Immature natural killer cell (primary cell): ENCODE measurements around the gene TBATA. TPM values are rescaled to one million over a fixed set of nuclear protein-coding genes. Genes with fewer than 3 reads are reported as not detected.
A peak's percentile ranks its signal among the peaks of the same experiment; 100 is the strongest.

Source experiments
- DNase-seq, 3 donors: peaks; one replicate each; pipeline ENCODE4 v3.0.0; 2022; ENCODE audit warnings: mixed read lengths in 1 of 3
- H3K27ac Mint-ChIP-seq, 6 donors: one replicate each; pipeline ENCODE4 v1.8.0; 2020; ENCODE audit warnings: mixed read lengths in 6 of 6, mild to moderate bottlenecking in 5 of 6, inconsistent platforms in 4 of 6, moderate library complexity in 3 of 6
- H3K27me3 Mint-ChIP-seq, 3 donors: one replicate each; pipeline ENCODE4 v1.8.0; 2020 to 2021; ENCODE audit warnings: low read depth in 3 of 3, mild to moderate bottlenecking in 3 of 3, mixed read lengths in 3 of 3, moderate library complexity in 3 of 3, inconsistent platforms in 1 of 3
- H3K36me3 Mint-ChIP-seq, 3 donors: one replicate each; pipeline ENCODE4 v1.8.0; 2020; ENCODE audit warnings: mixed read lengths in 3 of 3, inconsistent platforms in 2 of 3, mild to moderate bottlenecking in 2 of 3
- H3K4me1 Mint-ChIP-seq, 2 donors: one replicate each; pipeline ENCODE4 v1.8.0; 2020; ENCODE audit warnings: inconsistent platforms in 2 of 2, mild to moderate bottlenecking in 2 of 2, mixed read lengths in 2 of 2, moderate library complexity in 1 of 2
- H3K4me3 Mint-ChIP-seq, 5 donors: one replicate each; pipeline ENCODE4 v1.8.0; 2020; ENCODE audit warnings: mild to moderate bottlenecking in 5 of 5, mixed read lengths in 5 of 5, inconsistent platforms in 3 of 5, moderate library complexity in 3 of 5
- H3K9me3 Mint-ChIP-seq, 6 donors: one replicate each; pipeline ENCODE4 v1.8.0; 2020; ENCODE audit warnings: mild to moderate bottlenecking in 6 of 6, mixed read lengths in 6 of 6, inconsistent platforms in 4 of 6, moderate library complexity in 3 of 6
- polyA plus RNA-seq, 3 donors: library from polyadenylated mRNA; unstranded; fragments of 300-500 nt; fragmentation: Illumina TruSeq; gene quantifications; one replicate each; pipeline ENCODE4 v1.2.3, GENCODE V29; 2021

TBATA gene
- not detected for polyA plus RNA-seq

- peak within 1 kb of the TSS in 3 of 6 donors; percentile 49 to 78 (median 69) for H3K27ac Mint-ChIP-seq
- DNase-seq = peak; percentile 52 to 67 (median 55)
- peak within 1 kb of the TSS in 3 of 5 donors; percentile 22 to 69 (median 65) for H3K4me3 Mint-ChIP-seq
- H3K4me1 Mint-ChIP-seq = peaks cover 31 to 41% of the 10 kb centered on the region in 2 donors
- H3K9me3 Mint-ChIP-seq = no peaks in the 10 kb centered on the region
- no peaks in the 10 kb centered on the region for H3K36me3 Mint-ChIP-seq
- peaks cover 0 to 3% (median 0%) of the 10 kb centered on the region in 3 donors for H3K27me3 Mint-ChIP-seq
These were observed at the start of gene TBATA for GRCh38 chr10:70785190-70785589. Gene TBATA (minus strand): TSS chr10:70785377. CDS start chr10:70783379, 1,998 bp downstream.

DNA sequence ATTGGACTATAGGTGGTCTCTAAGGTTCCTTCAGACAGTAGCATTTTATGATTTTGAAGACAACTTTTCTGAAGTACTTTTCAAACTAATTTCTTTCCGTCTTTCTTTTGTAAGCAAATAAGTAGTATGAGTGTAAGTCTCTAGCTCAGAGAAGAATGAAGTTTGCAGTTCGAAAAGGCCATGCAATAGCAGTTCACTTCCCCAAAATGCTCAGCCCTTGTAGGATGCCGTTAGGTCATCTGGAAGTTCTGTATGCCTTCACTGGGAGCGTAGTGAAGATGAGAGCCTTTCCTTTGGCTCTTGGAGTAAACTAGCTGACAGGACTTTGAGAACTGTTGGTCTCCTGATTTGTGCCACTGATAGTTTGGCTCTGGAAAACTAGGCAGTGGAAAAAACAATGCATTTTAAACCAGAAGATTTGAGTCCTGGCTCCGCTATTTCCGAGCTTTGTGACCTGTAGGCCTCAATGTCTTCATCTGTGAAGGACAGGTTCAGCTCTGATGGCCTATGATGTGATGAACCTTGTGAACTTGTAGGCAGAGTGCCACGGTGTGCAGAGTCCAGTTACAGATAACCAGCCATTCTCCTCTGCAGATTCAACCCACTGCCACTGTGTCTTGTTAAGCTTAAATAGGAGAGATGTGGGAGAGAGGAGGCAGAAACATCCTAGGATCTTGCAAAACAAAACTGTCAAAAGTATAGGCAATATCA is 49.4 kb upstream of the TBATA start:
- Mint-ChIP-seq H3K4me3 (no peak overlapping the region), H3K9me3 (no peaks in the 10 kb centered on the region), H3K36me3 (peaks cover 22 to 29% (median 26%) of the 10 kb centered on the region in 3 donors), H3K4me1 (peaks cover 9 to 35% of the 10 kb centered on the region in 2 donors), H3K27me3 (no peaks in the 10 kb centered on the region), H3K27ac (no peak overlapping the region)
- no peak for DNase-seq

DNA sequence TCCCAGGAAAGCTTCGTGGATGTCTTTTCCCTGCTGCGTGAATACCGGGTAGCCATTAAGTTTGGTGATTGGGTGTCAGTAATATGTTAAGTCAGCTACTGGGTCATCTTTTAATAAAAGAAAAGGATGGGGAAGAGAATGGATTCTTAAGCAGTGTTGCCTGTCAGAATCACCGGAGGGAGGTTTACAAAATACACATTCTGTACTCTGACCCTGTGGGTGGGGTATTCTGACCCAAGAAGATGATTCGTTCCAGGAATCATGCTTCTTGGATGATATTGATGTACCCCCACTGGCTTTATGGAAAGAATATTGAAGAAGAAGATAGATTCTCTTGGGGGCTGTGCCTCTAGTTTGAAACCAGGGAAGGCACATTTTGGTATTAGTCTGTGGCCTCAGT is 48.8 kb upstream of the TBATA start:
- Mint-ChIP-seq H3K4me1 (peaks cover 9 to 34% of the 10 kb centered on the region in 2 donors), H3K27me3 (no peaks in the 10 kb centered on the region), H3K9me3 (no peaks in the 10 kb centered on the region), H3K4me3 (no peak overlapping the region), H3K27ac (no peak overlapping the region), H3K36me3 (peaks cover 26 to 29% (median 26%) of the 10 kb centered on the region in 3 donors)
- DNase-seq = no peak

GRCh38 chr10:70833601-70834000 is 48.4 kb upstream of the TBATA start:
- H3K9me3 Mint-ChIP-seq = no peaks in the 10 kb centered on the region
- peaks cover 26 to 29% (median 26%) of the 10 kb centered on the region in 3 donors for H3K36me3 Mint-ChIP-seq
- H3K27me3 Mint-ChIP-seq = no peaks in the 10 kb centered on the region
- no peak overlapping the region for H3K4me3 Mint-ChIP-seq
- DNase-seq = no peak
- no peak overlapping the region for H3K27ac Mint-ChIP-seq
- peaks cover 9 to 30% of the 10 kb centered on the region in 2 donors for H3K4me1 Mint-ChIP-seq

DNA sequence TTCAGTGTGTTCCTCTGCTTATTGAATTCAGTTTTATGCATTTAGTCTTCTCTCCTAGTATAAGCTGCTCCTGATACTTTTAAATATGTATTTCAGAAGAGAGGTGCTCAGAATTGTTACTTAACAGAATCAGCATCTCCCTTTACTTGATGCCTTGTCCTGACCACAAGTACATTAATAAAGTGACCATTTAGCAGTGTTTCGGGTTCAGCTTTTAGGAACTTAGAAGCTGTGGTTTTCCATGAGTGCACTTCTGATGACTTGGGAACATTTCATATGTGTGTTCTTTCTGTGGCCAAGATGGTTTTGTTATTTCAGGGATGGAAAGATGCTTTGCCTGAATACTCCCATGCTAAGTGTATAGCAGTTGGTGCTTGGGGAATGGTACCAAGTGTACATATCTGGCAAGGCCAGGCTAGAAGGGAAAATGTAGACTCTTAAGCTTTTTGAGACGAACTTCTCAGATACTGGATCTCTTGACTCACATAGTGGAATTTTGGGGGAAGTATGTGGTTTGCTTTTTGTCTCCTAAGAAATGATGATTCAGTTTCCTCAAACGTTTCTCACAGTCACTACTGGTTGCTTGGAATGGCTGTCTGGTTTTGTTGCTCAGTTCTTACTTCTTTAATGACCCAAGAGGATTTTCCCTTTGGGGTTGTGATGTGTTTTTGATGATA is 47.8 kb upstream of the TBATA start:
- no peak overlapping the region for H3K27ac Mint-ChIP-seq

GRCh38 chr10:70832221-70832620 is 47.0 kb upstream of the TBATA start:
- H3K27ac Mint-ChIP-seq = no peak overlapping the region
- peaks cover 13 to 19% (median 13%) of the 10 kb centered on the region in 3 donors for H3K36me3 Mint-ChIP-seq
- no peaks in the 10 kb centered on the region for H3K27me3 Mint-ChIP-seq

More for the DNA sequence above, 47.8 kb upstream of the TBATA start:
- DNase-seq = no peak
- Mint-ChIP-seq H3K9me3 (no peaks in the 10 kb centered on the region), H3K4me1 (peaks cover 9 to 25% of the 10 kb centered on the region in 2 donors), H3K4me3 (no peak overlapping the region), H3K27me3 (no peaks in the 10 kb centered on the region), H3K36me3 (peaks cover 20 to 27% (median 21%) of the 10 kb centered on the region in 3 donors)

GRCh38 chr10:70830164-70830563 is 45.0 kb upstream of the TBATA start:
- Mint-ChIP-seq H3K4me3 (no peak overlapping the region), H3K4me1 (peaks cover 9 to 19% of the 10 kb centered on the region in 2 donors), H3K27ac (no peak overlapping the region), H3K9me3 (no peaks in the 10 kb centered on the region), H3K27me3 (no peaks in the 10 kb centered on the region), H3K36me3 (peaks cover 12 to 19% (median 16%) of the 10 kb centered on the region in 3 donors)
- DNase-seq = no peak

More at GRCh38 chr10:70832221-70832620, 47.0 kb upstream of the TBATA start:
- Mint-ChIP-seq H3K9me3 (no peaks in the 10 kb centered on the region), H3K4me3 (no peak overlapping the region), H3K4me1 (peaks cover 9 to 25% of the 10 kb centered on the region in 2 donors)
- no peak for DNase-seq

GRCh38 chr10:70829543-70829942 is 44.4 kb upstream of the TBATA start:
- DNase-seq = no peak
- Mint-ChIP-seq H3K27ac (no peak overlapping the region), H3K4me3 (no peak overlapping the region), H3K27me3 (no peaks in the 10 kb centered on the region), H3K9me3 (no peaks in the 10 kb centered on the region), H3K4me1 (peaks cover 9 to 16% of the 10 kb centered on the region in 2 donors), H3K36me3 (peaks cover 12 to 19% (median 16%) of the 10 kb centered on the region in 3 donors)

GRCh38 chr10:70828923-70829322 is 43.7 kb upstream of the TBATA start:
- Mint-ChIP-seq H3K36me3 (peaks cover 12 to 21% (median 19%) of the 10 kb centered on the region in 3 donors), H3K4me3 (no peak overlapping the region), H3K4me1 (peaks cover 9 to 10% of the 10 kb centered on the region in 2 donors), H3K9me3 (no peaks in the 10 kb centered on the region), H3K27ac (no peak overlapping the region), H3K27me3 (no peaks in the 10 kb centered on the region)
- no peak for DNase-seq

GRCh38 chr10:70827086-70827757 is 42.0 kb upstream of the TBATA start:
- DNase-seq = no peak
- Mint-ChIP-seq H3K4me1 (peaks cover 0 to 2% of the 10 kb centered on the region in 2 donors), H3K9me3 (no peaks in the 10 kb centered on the region), H3K27ac (no peak overlapping the region), H3K4me3 (no peak overlapping the region), H3K27me3 (no peaks in the 10 kb centered on the region), H3K36me3 (peaks cover 12 to 26% (median 19%) of the 10 kb centered on the region in 3 donors)

- peak overlapping the region in 2 of 6 donors; percentile 3 to 50 for H3K27ac Mint-ChIP-seq
- no peaks in the 10 kb centered on the region for H3K9me3 Mint-ChIP-seq
- H3K4me3 Mint-ChIP-seq = no peak overlapping the region
These were observed 37.1 kb upstream of the TBATA start for GRCh38 chr10:70822076-70822820.

DNA sequence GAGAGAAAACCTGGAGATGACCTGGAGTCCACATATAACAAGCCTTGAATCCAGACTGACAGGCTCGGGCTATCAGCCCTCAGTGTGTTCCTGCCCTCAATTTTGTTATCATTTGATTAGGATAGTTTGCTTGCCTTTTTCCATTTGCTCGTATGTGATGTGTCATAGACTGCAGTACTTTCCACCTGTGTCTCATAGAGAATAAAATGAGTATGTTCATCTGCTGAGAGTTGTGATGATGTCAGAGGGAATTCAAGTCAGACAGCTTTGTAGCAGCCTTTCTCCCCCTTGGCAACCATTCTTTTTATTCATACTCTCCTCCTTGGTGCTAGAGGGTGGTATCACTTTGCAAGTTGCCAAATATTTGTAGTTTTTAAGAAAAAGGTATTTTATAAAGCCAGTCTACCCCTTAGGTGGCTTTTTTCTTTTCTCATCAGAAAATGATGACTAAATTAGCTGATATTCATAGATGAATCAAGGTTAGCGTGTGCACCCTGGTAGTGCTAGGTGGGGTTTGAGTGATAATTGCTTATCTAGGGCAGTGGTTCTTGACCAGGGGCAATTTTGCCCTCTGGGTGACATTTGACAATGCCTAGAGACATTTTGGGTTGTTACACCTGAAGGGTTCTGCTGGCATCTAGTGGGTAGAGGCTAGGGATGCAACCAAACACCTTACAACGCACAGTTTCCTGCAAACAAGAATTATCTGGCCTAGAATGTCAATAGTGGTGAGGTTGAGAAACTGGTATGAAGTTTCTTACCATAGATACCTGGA is 36.0 kb upstream of the TBATA start:
- Mint-ChIP-seq H3K27me3 (peaks cover 0 to 3% (median 0%) of the 10 kb centered on the region in 3 donors), H3K36me3 (peaks cover 7 to 33% (median 12%) of the 10 kb centered on the region in 3 donors), H3K4me3 (no peak overlapping the region), H3K27ac (peak overlapping the region in 1 of 6 donors; percentile 53), H3K9me3 (no peaks in the 10 kb centered on the region), H3K4me1 (peaks cover 16 to 26% of the 10 kb centered on the region in 2 donors)
- peak in 1 of 3 donors; percentile 8 for DNase-seq

More at GRCh38 chr10:70822076-70822820, 37.1 kb upstream of the TBATA start:
- H3K36me3 Mint-ChIP-seq = peaks cover 12 to 34% (median 18%) of the 10 kb centered on the region in 3 donors
- DNase-seq = no peak
- peaks cover 10 to 16% of the 10 kb centered on the region in 2 donors for H3K4me1 Mint-ChIP-seq
- H3K27me3 Mint-ChIP-seq = peaks cover 0 to 2% (median 0%) of the 10 kb centered on the region in 3 donors
